GM12873 (cell line): ENCODE measurements around the gene STT3B.

Source experiments
- TF ChIP-seq, protein P1 (sequence below): IDR thresholded peaks from 2 replicates; pipeline ENCODE4 v1.5.1; 2012; ENCODE audit warnings: low read depth, mild to moderate bottlenecking, moderate library complexity, low read length, control low read depth; ENCODE audit not compliant: insufficient read depth; ENCODE audit errors: missing control alignments

The STT3B gene

DNA sequence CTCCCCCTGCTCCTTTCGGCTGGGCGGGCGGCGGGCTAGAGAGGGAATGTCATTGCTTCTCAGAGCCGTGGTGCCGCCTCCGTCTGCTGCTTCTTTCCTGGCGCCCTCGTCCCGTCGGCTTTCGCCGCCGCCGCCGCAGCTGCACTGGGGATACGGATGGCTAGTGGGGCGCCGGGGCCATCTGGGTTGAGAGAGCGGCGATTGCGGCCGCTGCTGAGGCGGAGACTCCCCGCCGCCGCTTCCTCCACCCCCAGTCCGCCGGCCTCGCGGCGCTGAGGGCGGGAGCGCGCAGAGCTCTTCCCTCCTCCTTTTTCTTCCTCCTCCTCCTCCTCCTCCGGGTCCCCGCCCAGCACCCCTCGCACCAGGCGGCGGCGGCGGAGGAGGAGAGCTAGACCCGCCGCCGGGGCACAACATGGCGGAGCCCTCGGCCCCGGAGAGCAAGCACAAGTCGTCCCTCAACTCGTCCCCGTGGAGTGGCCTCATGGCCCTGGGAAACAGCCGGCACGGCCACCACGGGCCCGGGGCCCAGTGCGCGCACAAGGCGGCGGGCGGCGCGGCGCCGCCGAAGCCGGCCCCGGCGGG is at the start of gene STT3B:
Gene STT3B, plus strand, starts transcription at position 339 of the 582 bp plus-strand sequence. Its CDS starts 74 bp downstream, at position 413.
- TF ChIP-seq, protein P1, sequence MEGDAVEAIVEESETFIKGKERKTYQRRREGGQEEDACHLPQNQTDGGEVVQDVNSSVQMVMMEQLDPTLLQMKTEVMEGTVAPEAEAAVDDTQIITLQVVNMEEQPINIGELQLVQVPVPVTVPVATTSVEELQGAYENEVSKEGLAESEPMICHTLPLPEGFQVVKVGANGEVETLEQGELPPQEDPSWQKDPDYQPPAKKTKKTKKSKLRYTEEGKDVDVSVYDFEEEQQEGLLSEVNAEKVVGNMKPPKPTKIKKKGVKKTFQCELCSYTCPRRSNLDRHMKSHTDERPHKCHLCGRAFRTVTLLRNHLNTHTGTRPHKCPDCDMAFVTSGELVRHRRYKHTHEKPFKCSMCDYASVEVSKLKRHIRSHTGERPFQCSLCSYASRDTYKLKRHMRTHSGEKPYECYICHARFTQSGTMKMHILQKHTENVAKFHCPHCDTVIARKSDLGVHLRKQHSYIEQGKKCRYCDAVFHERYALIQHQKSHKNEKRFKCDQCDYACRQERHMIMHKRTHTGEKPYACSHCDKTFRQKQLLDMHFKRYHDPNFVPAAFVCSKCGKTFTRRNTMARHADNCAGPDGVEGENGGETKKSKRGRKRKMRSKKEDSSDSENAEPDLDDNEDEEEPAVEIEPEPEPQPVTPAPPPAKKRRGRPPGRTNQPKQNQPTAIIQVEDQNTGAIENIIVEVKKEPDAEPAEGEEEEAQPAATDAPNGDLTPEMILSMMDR, result no peak

DNA sequence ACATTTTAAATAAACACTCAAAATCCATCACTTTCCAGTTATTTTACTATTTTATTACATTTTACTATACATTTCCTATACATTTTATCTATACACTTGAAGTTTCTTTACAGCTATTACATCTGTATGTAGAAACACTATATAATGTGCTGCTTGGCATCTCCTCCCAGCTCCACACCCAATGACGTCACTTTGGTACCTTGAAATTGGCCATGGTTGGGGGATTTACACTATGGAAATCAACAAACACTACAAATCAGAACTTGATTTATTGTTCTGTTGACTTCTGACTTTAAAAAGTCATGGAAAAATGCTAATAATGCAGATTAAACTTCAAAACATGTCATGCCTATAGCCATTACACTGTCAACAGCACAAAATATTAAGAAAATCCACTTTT is 48.9 kb upstream of the STT3B start:
- TF ChIP-seq, protein P1, result no peak

DNA sequence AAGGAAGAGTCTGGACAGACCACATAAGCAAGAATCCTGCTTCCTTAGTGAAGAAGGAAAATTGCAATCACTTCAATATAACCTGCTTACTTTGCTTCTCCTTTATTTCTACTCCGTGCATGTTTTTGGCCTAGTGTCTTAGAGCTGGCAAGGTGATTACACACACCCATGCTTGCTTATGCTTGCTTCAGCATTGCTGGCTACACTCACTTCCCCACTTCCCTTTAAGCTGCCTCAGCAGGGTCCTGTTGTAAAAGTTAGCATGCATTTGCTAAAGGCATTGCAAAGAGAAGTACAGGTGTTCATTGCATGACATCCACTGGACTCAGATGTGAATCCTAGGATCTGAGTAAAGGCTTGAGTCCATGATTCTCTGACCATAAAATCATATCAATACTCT is 47.5 kb upstream of the STT3B start:
- TF ChIP-seq, protein P1, result no peak

DNA sequence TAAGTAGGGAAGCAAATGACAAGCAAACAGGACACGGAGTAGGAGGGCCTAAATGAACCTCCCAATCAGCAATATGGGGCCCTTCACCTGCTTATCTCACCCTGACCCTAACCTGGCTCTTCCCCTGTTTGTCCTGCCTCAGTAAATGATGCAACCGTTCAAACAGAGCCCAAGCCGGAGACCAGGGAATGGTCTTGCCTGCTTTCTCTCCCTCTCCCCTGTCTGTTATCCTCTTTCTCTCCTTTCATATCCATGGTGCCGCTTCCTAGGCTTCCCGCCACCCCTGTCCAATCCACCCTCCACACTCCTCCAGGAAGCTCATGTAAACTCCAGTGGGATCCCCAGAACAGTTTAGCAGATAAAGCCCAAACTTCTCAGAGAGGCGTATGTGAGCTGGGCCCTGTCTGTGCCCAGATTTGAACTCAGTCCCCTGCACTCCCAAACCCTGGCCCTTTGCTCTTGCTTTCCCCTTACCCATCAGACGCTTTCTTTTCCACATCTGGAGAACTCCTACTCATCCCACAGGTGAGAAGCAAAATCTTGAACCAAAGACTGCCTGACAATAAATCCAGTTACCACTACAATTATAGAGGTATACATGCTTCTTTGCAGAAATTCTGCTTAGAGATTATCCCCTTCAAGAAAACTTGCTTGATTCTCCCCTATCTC is 45.7 kb upstream of the STT3B start:
- TF ChIP-seq, protein P1, result no peak

DNA sequence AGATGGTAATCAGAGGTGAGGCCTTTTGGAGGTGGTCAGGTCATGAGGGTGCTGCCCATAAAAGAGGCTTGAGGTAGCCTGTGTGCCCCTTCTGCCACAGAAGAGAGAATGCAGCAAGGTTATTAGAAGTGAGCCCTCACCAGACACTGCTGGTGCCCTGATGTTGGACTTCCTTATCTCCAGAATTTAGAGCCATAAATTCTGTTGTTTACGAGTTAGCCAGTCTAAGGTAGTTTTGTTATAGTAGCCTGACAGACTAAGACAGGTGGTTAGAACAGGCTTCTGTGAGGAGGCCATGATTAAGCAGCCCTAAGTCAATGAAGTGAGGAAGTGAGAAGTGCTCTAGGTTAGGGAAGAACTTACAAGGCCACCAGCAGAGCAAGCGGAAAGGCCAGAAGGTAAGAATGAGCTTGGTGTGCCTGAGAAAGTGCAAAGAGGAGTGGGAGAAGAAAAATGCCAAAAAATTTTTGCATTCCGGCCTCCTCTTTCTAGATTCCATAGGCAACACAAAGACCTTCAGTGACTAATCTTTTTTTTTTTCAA is 44.2 kb upstream of the STT3B start:
- TF ChIP-seq, protein P1, result no peak

DNA sequence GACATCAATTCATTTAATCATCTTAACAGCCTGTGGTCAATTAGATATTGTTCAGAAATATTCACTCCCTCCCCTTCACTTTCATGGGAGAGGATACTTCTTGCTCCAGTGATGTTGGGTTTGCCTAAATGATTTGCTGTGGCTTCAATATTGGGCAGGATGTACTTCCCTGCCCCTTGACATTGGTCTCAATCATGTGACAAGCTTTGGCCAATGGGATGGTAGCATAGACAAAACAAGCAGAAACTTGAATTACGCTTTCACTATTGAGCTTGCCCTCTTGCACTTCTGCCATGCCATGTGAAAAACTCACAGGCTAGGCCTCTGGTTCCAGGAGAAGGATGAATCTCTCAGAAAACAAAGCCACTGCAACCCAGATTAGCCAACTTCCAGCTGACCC is 42.2 kb upstream of the STT3B start:
- TF ChIP-seq, protein P1, result no peak

DNA sequence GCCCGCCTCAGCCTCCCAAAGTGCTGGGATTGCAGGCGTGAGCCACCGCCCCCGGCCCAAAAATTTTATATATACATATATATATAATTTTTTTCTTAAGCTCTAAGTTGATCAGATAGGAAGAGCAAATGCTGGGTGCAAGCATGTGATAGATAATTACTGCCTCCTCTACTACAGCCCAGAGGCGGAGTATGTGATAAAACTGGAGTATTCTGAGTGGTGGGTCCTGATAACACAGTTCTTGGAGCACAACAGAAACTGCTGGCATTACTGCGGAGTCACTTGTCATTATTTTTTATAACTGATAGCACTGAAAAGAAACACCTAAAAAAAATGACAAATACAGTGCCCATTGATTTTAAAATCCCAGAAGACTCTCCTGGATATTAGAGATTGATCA is 41.1 kb upstream of the STT3B start:
- TF ChIP-seq, protein P1, result no peak
